ENCODE results near the gene INSIG2. TPM values are rescaled to one million over a fixed set of nuclear protein-coding genes. Genes with fewer than 3 reads are reported as not detected.

INSIG2 gene
- total RNA-seq, 1 experiment from 2014 or later = 10.7 TPM

DNA sequence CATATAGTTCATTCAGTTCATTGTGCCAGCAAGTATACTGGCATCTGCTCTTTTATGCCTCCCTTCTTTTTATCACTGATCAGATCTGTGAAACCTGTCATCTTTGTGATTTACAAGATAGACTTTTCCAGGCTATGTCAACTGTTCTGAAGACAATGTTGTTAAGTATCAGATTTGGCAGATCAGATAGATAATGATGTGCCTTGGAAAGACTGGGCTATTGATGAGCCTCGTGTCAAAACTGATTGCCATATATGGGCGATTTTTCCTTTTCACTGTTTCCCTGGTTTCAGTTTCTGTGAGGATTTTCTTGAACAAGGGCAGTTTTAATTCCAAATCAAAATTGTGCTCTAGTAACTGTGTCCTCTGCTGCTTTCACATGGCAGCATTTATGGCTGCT, 26.6 kb downstream of the INSIG2 start:
- no peak for ATAC-seq
- Mint-ChIP-seq H3K27me3 (ENCODE audit: low read depth) (no peaks in the 10 kb centered on the region; the same call in 1 of the 2 replicates), H3K36me3 (peaks cover 3% of the 10 kb centered on the region), H3K27ac (no peak overlapping the region), H3K4me3 (no peak overlapping the region), H3K4me1 (peaks cover 21% of the 10 kb centered on the region), H3K9me3 (no peaks in the 10 kb centered on the region)
- DNase-seq (ENCODE audit: low spot score) = no peak
- ChIA-PET POLR2A (interaction anchor here (0.7 kb wide), 1 partner anchor 27 kb away, joined by 4 read pairs; the partner anchor contains the start of gene INSIG2), CTCF (no interaction called here)
- no peak for TF ChIP-seq MXD4 (CRISPR knock-in tag; IDR thresholded peaks at IDR 0.05; ENCODE audit: borderline replicate concordance)
- TF ChIP-seq, protein P1, sequence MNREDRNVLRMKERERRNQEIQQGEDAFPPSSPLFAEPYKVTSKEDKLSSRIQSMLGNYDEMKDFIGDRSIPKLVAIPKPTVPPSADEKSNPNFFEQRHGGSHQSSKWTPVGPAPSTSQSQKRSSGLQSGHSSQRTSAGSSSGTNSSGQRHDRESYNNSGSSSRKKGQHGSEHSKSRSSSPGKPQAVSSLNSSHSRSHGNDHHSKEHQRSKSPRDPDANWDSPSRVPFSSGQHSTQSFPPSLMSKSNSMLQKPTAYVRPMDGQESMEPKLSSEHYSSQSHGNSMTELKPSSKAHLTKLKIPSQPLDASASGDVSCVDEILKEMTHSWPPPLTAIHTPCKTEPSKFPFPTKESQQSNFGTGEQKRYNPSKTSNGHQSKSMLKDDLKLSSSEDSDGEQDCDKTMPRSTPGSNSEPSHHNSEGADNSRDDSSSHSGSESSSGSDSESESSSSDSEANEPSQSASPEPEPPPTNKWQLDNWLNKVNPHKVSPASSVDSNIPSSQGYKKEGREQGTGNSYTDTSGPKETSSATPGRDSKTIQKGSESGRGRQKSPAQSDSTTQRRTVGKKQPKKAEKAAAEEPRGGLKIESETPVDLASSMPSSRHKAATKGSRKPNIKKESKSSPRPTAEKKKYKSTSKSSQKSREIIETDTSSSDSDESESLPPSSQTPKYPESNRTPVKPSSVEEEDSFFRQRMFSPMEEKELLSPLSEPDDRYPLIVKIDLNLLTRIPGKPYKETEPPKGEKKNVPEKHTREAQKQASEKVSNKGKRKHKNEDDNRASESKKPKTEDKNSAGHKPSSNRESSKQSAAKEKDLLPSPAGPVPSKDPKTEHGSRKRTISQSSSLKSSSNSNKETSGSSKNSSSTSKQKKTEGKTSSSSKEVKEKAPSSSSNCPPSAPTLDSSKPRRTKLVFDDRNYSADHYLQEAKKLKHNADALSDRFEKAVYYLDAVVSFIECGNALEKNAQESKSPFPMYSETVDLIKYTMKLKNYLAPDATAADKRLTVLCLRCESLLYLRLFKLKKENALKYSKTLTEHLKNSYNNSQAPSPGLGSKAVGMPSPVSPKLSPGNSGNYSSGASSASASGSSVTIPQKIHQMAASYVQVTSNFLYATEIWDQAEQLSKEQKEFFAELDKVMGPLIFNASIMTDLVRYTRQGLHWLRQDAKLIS (CRISPR knock-in tag; IDR thresholded peaks at IDR 0.05; ENCODE audit: borderline replicate concordance) = no peak
- TF ChIP-seq MLX (CRISPR knock-in tag; IDR thresholded peaks at IDR 0.05) = no peak
- no peak for TF ChIP-seq ZSCAN18 (CRISPR knock-in tag; IDR thresholded peaks at IDR 0.05)
- no peak for TF ChIP-seq E2F1 (CRISPR knock-in tag; IDR thresholded peaks at IDR 0.05)
- no peak for TF ChIP-seq OVOL2 (CRISPR knock-in tag; IDR thresholded peaks at IDR 0.05; ENCODE audit: borderline replicate concordance)
- no peak for TF ChIP-seq ARID4B (CRISPR knock-in tag; IDR thresholded peaks at IDR 0.05; ENCODE audit: borderline replicate concordance)
- TF ChIP-seq JUN (CRISPR knock-in tag; IDR thresholded peaks at IDR 0.05) = no peak
- TF ChIP-seq JAZF1 (CRISPR knock-in tag; IDR thresholded peaks at IDR 0.05) = no peak
- TF ChIP-seq PREB (CRISPR knock-in tag; IDR thresholded peaks at IDR 0.05; ENCODE audit: borderline replicate concordance) = no peak
- no peak for TF ChIP-seq RELA (CRISPR knock-in tag; IDR thresholded peaks at IDR 0.05; ENCODE audit: borderline replicate concordance)

DNA sequence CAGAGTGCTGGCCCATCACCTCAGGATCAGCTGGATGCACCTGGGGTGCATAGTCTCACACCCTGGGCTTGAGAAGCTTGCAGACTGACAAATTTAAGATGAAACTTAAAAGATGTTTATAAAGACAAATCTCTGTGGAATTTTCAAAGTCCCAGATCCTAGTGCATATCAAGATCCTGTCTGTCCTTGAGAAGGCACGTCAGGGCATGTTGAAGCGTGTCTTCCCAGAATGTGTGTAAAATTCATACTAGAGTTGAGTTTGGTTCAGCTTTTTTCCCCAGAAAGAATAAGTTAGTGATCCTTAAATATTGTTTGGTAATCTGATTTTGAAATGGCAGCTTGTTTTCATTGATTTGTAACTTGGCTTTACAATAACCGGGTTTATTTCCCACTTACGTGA, 27.5 kb downstream of the INSIG2 start:
- H3K36me3 Mint-ChIP-seq = peaks cover 3% of the 10 kb centered on the region
- ATAC-seq (no peak), DNase-seq (ENCODE audit: low spot score) (no peak)
- no peak overlapping the region for H3K4me3 Mint-ChIP-seq
- no peaks in the 10 kb centered on the region; the same call in 1 of the 2 replicates for H3K27me3 Mint-ChIP-seq (ENCODE audit: low read depth)
- H3K4me1 Mint-ChIP-seq = peaks cover 21% of the 10 kb centered on the region
- H3K27ac Mint-ChIP-seq = no peak overlapping the region; the same call in 1 of the 2 replicates
- ChIA-PET POLR2A (no interaction called here), CTCF (no interaction called here)
- no peaks in the 10 kb centered on the region for H3K9me3 Mint-ChIP-seq
- TF ChIP-seq, protein P2, sequence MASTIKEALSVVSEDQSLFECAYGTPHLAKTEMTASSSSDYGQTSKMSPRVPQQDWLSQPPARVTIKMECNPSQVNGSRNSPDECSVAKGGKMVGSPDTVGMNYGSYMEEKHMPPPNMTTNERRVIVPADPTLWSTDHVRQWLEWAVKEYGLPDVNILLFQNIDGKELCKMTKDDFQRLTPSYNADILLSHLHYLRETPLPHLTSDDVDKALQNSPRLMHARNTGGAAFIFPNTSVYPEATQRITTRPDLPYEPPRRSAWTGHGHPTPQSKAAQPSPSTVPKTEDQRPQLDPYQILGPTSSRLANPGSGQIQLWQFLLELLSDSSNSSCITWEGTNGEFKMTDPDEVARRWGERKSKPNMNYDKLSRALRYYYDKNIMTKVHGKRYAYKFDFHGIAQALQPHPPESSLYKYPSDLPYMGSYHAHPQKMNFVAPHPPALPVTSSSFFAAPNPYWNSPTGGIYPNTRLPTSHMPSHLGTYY (CRISPR knock-in tag; IDR thresholded peaks at IDR 0.05) = no peak
- no peak for TF ChIP-seq SOX15 (CRISPR knock-in tag; IDR thresholded peaks at IDR 0.05)
- no peak for TF ChIP-seq EMX1 (CRISPR knock-in tag; IDR thresholded peaks at IDR 0.05)
- TF ChIP-seq ZMAT4 (CRISPR knock-in tag; IDR thresholded peaks at IDR 0.05) = no peak
- TF ChIP-seq, protein P3, sequence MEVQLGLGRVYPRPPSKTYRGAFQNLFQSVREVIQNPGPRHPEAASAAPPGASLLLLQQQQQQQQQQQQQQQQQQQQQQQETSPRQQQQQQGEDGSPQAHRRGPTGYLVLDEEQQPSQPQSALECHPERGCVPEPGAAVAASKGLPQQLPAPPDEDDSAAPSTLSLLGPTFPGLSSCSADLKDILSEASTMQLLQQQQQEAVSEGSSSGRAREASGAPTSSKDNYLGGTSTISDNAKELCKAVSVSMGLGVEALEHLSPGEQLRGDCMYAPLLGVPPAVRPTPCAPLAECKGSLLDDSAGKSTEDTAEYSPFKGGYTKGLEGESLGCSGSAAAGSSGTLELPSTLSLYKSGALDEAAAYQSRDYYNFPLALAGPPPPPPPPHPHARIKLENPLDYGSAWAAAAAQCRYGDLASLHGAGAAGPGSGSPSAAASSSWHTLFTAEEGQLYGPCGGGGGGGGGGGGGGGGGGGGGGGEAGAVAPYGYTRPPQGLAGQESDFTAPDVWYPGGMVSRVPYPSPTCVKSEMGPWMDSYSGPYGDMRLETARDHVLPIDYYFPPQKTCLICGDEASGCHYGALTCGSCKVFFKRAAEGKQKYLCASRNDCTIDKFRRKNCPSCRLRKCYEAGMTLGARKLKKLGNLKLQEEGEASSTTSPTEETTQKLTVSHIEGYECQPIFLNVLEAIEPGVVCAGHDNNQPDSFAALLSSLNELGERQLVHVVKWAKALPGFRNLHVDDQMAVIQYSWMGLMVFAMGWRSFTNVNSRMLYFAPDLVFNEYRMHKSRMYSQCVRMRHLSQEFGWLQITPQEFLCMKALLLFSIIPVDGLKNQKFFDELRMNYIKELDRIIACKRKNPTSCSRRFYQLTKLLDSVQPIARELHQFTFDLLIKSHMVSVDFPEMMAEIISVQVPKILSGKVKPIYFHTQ (CRISPR knock-in tag; IDR thresholded peaks at IDR 0.05) = no peak
- TF ChIP-seq NFATC4 (CRISPR knock-in tag; IDR thresholded peaks at IDR 0.05) = no peak

All from WTC11 (cell line).